Hippocampal formation (tissue), 2 donors: ENCODE measurements around the gene KANSL2.
A peak's percentile ranks its signal among the peaks of the same experiment; 100 is the strongest.
"Not testable (repeated sequence)": the region's sequence is repeated elsewhere in the genome, so short reads cannot be mapped to it uniquely, and the experiment has no call there.

Experiments
- DNase-seq, 2 donors: peaks; one replicate each; lab custom pipeline; 2025; lab: John Stamatoyannopoulos, UW

The KANSL2 gene

DNA sequence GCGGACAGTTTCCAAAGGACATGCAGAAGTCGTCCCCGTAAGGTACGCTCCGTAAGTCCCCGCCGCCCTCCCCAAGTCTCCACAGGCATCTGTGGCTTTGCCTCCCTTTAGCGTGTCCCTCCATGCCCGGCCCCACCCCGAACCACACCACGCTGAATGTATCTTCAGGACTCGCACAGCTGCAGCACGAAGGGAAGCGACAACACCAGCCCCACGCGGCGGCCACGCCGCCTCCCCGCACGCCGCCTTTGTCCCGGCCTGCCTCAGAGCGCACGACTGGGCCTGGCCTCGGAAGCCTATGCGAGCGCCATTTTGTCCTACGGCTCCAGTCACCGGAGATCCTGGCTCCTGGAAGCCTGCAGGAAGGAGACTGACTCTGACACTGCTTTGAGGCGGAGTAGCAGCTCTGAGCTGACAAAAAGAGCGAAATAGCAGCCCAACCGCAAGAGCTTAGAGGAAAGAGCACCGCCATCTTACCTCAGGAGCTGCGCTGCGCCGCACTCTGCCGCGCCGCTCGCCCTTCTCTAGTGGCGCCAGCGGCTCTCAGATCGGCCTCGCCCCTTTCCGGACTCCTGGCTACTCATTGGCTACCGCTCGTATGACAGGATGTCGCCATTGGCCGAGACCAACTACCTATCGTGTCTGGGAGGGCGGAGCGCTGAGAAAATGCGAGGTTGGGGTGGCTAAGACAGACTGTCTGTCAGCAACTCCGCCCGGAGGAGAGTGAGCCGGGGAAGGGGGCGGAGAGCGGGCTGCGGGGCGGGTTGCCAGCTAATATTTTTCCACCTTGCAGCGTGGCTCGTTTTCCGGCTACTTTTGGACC is at the start of gene KANSL2:
KANSL2 (minus strand) TSS at position 529 of the 823 bp plus-strand sequence. CDS start 606 bp downstream, outside the sequence.
- peak; percentile 98 to 99 for DNase-seq

DNA sequence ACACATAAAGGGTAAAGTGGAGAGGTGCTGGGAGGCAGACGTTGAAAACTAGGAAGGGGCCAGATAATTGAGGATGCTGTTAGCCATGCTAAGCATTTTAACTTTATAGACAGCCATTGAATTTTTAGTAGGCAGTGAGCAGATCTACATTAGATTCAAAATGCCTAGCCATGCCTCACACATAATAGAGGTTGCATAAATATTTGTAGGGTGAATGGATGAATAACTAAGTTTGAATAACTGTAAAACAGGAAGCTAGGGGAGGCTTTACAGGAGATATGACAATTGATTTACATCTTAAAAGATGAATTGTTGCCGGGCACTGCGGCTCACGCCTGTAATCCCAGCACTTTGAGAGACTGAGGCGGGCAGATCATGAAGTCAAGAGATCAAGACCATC is 46.8 kb upstream of the KANSL2 start:
- no peak for DNase-seq

DNA sequence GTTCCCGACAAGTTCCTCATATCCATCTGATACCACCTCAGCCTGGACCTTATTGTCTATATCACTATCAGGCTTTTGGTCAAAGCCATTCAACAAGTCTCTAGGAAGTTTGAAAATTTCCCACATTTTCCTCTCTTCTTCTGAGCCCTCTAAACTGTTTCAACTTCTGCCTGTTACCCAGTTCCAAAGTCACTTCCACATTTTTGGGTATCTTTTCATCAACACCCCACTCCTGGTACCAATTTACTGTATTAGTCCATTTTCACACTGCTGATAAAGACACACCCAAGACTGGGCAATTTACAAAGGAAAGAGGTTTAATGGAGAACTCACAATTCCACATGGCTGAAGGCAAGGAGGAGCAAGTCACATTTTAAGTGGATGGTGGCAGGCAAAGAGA is 38.7 kb upstream of the KANSL2 start:
- not testable (repeated sequence) for DNase-seq

GRCh38 chr12:48720171-48720570 is 38.1 kb upstream of the KANSL2 start:
- not testable (repeated sequence) for DNase-seq

- not testable (repeated sequence) for DNase-seq
Measured at GRCh38 chr12:48719002-48719401, 37.0 kb upstream of the KANSL2 start.

- DNase-seq, result no peak
Measured at GRCh38 chr12:48717252-48717695, 35.2 kb upstream of the KANSL2 start.

DNA sequence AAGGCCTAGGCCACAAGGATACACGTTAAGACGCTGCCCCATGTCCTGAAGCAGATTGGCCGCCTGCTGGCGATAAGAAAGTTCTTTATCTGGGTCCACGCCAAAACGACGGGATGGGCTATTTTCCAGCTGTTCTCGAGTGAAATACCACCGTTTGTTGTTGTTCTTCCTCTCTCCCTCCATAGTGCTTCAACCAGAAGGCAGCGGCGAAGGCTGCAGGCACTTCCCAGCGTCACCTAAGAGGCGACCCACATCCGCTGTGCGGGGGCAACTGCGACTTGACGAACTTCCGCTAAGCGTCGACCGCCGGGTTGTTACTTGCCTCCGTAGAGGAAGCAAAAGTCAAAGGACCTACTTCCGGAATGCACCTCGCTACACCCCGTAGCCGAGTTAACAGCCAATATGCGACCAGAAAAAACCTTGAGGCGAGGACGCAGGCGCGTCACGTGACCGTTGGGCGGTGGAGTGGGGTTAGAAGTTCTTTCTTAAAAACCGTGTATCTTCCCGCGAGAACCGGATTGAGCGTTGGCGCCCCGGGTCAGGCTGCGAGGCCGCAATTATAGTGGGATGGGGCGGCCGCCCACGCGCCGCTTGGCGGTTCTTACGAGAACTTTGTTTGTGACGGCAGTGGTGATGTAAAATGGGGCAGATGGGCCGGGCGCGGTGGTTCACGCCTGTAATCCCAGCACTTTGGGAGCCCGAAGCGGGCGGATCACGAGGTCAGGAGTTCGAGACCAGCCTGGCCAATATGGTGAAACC is 34.6 kb upstream of the KANSL2 start, which contains the start of gene CCNT1:
CCNT1 (minus strand) TSS at position 215 of the 759 bp plus-strand sequence; CDS start at position 183, 32 bp downstream.
- DNase-seq, result peak; percentile 93 to 98

DNA sequence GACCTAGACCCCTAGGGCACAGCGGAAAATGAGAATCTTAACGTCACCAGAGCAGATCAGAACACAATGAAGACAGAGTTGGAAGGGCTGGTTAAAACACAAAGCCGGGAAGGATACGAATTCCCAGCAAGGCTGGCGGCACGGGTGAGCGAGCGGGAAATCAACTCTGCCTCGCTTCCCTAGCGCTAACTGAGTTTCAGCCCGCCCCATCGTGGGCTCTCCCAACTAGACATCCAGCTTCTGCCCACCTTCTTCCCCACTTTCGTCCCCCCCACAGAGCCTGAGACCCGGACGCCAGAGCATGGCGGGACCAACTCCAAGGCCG is 34.1 kb upstream of the KANSL2 start:
- no peak for DNase-seq

GRCh38 chr12:48712209-48712608 is 30.2 kb upstream of the KANSL2 start:
- no peak for DNase-seq

DNA sequence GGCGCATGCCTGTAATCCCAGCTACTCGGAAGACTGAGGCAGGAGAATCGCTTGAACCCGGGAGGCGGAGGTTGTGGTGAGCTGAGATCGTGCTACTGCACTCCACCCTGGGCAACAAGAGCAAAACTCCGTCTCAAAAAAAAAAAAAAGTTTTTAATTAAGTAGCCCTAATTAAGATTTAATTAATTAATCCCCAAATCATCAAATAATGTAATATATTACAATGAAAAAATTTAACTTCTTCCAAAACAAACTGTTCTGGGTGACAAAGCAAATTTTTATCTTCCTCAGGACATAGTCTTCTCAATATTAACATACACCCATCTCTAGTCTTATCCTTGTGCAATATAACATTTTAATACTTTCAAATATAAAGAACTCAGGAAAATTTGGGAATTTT is 16.8 kb upstream of the KANSL2 start:
- not testable (repeated sequence) for DNase-seq

GRCh38 chr12:48696626-48697025 is 14.6 kb upstream of the KANSL2 start:
- no peak for DNase-seq

GRCh38 chr12:48695859-48696258 is 13.8 kb upstream of the KANSL2 start:
- DNase-seq, result no peak

DNA sequence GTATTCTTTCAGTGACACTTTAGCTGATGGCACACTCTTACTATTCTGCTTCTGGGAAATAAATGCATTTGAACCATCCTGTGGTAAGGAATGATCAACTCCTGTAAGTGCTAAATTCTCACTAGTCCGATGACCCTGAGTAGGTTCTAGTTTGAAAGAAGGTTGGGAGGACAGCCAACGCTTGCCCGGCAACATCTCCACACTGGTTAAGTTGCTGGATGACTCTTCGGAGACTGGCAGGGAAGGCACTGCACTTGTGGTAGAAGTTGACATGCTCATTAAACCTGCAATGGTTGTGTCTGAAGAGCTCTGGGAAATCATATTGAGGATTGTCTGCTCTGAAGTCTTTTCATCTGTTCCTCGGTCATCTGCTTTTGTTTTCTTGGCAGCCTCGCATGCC is 12.0 kb upstream of the KANSL2 start:
- DNase-seq, result no peak

DNA sequence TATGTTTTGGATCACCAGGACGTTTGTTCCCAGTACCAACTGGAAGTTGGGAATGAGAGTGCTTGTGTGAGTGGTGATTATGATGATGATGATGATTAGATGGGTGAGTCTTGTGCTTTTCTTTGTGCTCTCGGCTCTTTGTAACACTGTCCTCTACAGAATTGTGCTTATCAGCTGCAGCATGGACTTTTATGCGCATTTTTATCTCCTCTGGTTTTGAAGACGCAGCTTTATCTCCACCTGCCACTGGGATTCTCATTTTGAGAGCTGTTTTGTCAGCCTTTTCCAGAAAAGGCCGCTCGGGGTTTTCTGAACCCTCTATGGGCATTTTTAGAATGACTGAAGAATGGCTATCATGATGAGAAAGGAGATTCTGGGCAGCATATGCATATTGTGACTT is 11.5 kb upstream of the KANSL2 start:
- DNase-seq, result no peak

- no peak for DNase-seq
Measured at GRCh38 chr12:48691826-48692487, 9.9 kb upstream of the KANSL2 start.

DNA sequence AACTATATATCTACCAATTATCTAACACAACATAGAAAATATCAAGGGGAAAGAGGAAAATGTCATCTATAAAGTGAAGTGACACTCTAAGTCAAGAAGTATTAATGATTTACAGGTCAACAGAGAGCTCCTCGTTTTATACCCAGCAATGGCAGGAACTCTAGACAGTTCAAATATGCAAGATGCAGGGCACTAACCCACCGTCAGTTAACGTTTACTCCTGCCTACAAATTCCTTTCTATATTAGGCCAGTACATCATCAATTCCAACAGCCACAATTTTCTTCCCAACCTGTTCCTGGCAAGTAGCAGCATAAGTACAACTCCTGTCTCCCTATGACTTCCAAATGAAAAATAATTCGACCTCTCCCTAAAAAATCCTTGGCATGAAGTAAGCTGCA is 9.0 kb upstream of the KANSL2 start:
- no peak for DNase-seq

GRCh38 chr12:48690436-48690835 is 8.4 kb upstream of the KANSL2 start:
- DNase-seq, result no peak

DNA sequence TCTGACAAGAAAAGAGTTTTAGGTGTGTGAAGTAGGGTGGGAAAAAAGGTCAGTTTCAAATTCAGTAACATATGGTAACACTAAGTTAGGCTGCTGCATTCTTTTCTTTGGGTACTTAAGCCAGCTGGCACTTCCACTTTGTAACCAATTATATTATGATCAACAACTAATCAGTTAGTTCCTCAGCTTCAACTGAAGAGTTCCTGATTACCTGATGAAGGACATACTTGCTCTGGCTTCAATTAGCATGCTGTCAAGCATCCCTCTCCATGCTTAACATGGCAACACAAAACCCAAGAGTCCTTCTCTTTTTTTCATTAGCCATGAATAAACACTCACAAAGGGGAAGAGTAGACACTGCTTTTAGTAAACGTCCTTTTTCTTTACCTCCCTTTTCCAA is 6.8 kb upstream of the KANSL2 start:
- DNase-seq, result no peak

DNA sequence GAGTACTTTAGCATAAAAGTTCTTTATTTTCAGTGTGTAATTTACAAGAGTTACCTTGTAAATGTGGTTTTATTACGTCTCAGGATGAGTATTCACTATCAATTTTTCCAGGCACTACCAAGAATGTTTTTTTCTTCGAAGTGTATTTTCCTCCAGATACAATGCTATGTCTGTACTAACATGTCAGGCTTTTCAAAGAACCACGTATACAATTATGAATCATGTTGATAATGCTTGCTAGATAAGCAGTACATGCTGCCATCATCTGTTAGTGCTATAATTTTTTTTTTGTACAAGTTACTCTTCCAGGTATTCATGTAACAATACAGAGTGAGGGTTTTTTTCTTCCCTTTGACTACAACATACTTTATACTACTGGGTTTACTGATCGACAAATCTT is 5.6 kb upstream of the KANSL2 start:
- no peak for DNase-seq

DNA sequence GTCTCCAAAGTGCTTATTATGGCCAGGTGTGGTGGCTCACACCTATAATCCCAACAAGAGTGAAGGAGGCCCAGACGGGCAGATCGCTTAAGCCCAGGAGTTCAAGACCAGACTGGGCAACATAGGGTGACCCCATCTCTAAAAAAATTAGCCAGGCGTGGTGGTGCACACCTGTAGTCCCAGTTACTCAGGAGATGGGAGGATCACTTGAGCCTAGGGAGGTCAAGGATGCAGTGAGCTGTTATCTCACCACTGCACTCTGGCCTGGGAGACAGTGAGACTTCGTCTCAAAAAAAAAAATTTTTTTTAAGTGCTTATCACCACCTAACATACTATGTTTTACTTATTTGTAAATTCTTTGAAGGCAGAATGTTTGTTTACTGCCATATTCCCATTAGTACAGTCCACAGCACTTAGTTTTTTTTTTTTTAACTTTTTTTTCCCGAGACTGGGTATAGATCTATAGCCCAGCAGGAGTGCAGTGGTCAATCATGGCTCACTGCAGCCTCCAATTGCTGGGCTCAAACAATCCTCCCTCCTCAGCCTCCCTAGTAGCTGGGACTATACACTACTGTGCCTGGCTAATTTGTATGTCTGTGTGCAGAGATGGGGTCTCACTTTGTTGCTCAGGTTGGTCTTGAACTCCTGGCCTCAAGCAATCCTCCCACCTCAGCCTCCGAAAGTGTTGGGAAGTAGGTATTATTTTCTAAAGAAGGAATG is 4.7 kb upstream of the KANSL2 start:
- DNase-seq, result no peak

- DNase-seq, result no peak
Measured at GRCh38 chr12:48686037-48686595, 4.1 kb upstream of the KANSL2 start.

GRCh38 chr12:48683534-48683933 is 1.5 kb upstream of the KANSL2 start:
- DNase-seq, result no peak
